ENCODE measurements around the gene C10orf53.

GRCh38 chr10:49679480-49679893 is at the start of gene C10orf53:
- no peak for TF ChIP-seq CTCF (IDR thresholded peaks at IDR 0.05; ENCODE audit: low read depth, low read length, poor library complexity, severe bottlenecking)
- no peak for TF ChIP-seq EZH2phosphoT487 (IDR thresholded peaks at IDR 0.05; ENCODE audit: borderline replicate concordance, low read length)

Measured in DOHH2 (cell line).